ENCODE results near the gene DRAXIN.

DNA sequence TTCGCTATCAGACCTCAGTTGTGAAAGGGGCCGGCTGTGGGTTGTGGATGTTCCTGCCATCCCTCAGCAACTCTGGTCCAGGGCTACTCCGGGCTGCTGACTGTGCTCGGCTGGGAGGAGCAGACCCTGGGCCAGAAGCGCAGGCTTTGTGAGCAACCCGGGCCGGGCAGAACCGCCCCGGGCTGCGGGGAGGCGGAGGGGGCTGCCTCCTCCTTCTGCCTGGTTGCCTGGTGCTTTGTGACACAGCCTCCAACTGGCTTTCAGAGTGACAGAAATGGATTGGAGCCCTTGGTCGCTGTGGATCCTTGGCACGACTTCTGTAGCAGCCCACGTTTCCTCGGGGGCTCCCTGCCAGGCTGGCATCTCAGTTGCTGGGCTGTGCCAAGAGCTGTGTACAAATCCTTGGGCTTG is 10.0 kb downstream of the DRAXIN start:
- TF ChIP-seq, protein P1, sequence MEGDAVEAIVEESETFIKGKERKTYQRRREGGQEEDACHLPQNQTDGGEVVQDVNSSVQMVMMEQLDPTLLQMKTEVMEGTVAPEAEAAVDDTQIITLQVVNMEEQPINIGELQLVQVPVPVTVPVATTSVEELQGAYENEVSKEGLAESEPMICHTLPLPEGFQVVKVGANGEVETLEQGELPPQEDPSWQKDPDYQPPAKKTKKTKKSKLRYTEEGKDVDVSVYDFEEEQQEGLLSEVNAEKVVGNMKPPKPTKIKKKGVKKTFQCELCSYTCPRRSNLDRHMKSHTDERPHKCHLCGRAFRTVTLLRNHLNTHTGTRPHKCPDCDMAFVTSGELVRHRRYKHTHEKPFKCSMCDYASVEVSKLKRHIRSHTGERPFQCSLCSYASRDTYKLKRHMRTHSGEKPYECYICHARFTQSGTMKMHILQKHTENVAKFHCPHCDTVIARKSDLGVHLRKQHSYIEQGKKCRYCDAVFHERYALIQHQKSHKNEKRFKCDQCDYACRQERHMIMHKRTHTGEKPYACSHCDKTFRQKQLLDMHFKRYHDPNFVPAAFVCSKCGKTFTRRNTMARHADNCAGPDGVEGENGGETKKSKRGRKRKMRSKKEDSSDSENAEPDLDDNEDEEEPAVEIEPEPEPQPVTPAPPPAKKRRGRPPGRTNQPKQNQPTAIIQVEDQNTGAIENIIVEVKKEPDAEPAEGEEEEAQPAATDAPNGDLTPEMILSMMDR (IDR thresholded peaks at IDR 0.05; ENCODE audit: borderline replicate concordance, extremely low read depth, low read length, poor library complexity, severe bottlenecking) = no peak
- TF ChIP-seq EZH2 (IDR thresholded peaks at IDR 0.05; ENCODE audit: borderline replicate concordance, low read depth, low read length, severe bottlenecking) = no peak
